ENCODE measurements around the gene KDM4C.
A peak's percentile ranks its signal among the peaks of the same experiment; 100 is the strongest.
"Not testable (repeated sequence)": the region's sequence is repeated elsewhere in the genome, so short reads cannot be mapped to it uniquely, and the experiment has no call there.

The KDM4C gene

GRCh38 chr9:6757456-6758247 is at the start of gene KDM4C:
KDM4C (plus strand) TSS chr9:6757973; CDS start chr9:6792989, 35,016 bp downstream.
- peak; percentile 90 to 93 for DNase-seq

- no peak for DNase-seq
These were observed 49.0 kb upstream of the KDM4C start for GRCh38 chr9:6708732-6709131.

- DNase-seq: no peak
These were observed 46.4 kb upstream of the KDM4C start for GRCh38 chr9:6711403-6711802.

- DNase-seq: no peak
These were observed 45.7 kb upstream of the KDM4C start for GRCh38 chr9:6712041-6712440.

GRCh38 chr9:6714176-6714575 is 43.6 kb upstream of the KDM4C start:
- DNase-seq: no peak

GRCh38 chr9:6715153-6715754 is 42.5 kb upstream of the KDM4C start:
- not testable (repeated sequence) for DNase-seq

GRCh38 chr9:6715755-6716643 is 41.8 kb upstream of the KDM4C start:
- DNase-seq: peak; percentile 75 to 81

- DNase-seq: no peak
These were observed 41.0 kb upstream of the KDM4C start for GRCh38 chr9:6716766-6717165.

- DNase-seq: no peak
These were observed 33.8 kb upstream of the KDM4C start for GRCh38 chr9:6723881-6724420.

GRCh38 chr9:6733257-6733656 is 24.5 kb upstream of the KDM4C start:
- DNase-seq: no peak

GRCh38 chr9:6733831-6734230 is 23.9 kb upstream of the KDM4C start:
- no peak for DNase-seq

GRCh38 chr9:6735422-6735821 is 22.4 kb upstream of the KDM4C start:
- DNase-seq: no peak

GRCh38 chr9:6739218-6739617 is 18.6 kb upstream of the KDM4C start:
- DNase-seq: no peak

- not testable (repeated sequence) for DNase-seq
These were observed 8.9 kb upstream of the KDM4C start for GRCh38 chr9:6748861-6749260.

GRCh38 chr9:6754861-6755260 is 2.9 kb upstream of the KDM4C start:
- DNase-seq: not testable (repeated sequence)

- peak; percentile 77 to 79 for DNase-seq
These were observed 679 bp upstream of the KDM4C start for GRCh38 chr9:6757132-6757455.

GRCh38 chr9:6758248-6758497 is 400 bp downstream of the KDM4C start:
- DNase-seq: no peak

GRCh38 chr9:6758498-6759184 is 868 bp downstream of the KDM4C start:
- DNase-seq: peak; percentile 56 to 60

- DNase-seq: peak; percentile 25 to 32
These were observed 1.6 kb downstream of the KDM4C start for GRCh38 chr9:6759185-6759977.

GRCh38 chr9:6761306-6761705 is 3.5 kb downstream of the KDM4C start:
- DNase-seq: no peak

- DNase-seq: no peak
These were observed 5.5 kb downstream of the KDM4C start for GRCh38 chr9:6763244-6763643.

GRCh38 chr9:6764011-6764410 is 6.2 kb downstream of the KDM4C start:
- DNase-seq: no peak

Data from activated CD4-positive, alpha-beta T cell treated with anti-CD3 and anti-CD28 coated beads, Interleukin-2, amount 50 U/mL, for 48 hours (primary cell).